Lower leg skin (tissue), 3 donors: ENCODE results near the gene HEATR3.

Experiments used
- POLR2A ChIP-seq, 2 donors: fragments of 450-650 bp; IDR thresholded peaks; one replicate each; pipeline ENCODE4 v1.6.1; 2016 to 2017; ENCODE audit warnings: antibody characterized with exemption in 2 of 2, mild to moderate bottlenecking in 1 of 2, moderate library complexity in 1 of 2
- TF ChIP-seq, protein P1 (sequence below), 3 donors: fragments of 450-650 bp; IDR thresholded peaks; one replicate each; pipeline ENCODE4 v1.5.1; 2016; ENCODE audit warnings: antibody characterized with exemption in 3 of 3, mild to moderate bottlenecking in 3 of 3, moderate library complexity in 2 of 3

DNA sequence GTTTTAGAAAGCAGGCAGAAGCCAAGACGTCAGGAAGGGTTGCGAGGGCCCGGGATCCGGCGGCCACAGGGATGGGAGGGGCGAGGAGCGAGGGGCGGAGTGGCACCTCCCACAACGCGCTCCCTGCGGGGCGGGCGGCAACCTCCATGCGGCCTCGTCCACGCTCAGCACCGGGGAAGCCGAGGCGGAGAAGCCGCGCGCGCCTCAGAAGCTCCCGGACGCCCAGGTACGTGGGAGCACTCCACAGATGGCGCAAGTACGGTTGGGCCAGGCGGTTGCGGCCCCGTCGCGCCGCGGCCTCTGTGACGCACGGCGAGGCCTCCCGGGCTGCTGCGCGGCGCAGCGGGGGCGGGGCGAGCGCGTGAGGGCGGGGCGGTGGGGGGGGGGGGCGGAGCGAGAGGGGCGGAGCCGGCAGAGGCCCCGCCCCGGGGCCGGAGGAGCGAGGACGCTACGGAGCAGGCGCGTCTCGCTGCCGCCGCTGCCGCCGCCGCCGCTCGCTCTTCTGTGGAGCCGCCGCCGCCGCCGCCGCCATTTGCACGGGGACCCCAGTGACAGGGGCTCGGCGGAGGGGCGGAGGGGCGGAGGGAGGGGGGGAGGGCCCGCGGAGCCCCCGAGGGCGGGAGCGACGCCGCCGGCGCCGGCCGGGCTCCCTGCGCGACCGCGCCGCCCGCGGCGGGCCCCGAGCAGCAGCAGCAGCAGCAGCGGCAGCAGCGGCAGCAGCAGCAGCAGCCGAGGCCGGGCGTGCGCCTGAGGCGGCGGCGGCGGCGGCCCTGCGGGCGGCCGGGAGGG lies 87.2 kb downstream of the HEATR3 start, which contains the start of gene TENT4B:
- TF ChIP-seq, protein P1, sequence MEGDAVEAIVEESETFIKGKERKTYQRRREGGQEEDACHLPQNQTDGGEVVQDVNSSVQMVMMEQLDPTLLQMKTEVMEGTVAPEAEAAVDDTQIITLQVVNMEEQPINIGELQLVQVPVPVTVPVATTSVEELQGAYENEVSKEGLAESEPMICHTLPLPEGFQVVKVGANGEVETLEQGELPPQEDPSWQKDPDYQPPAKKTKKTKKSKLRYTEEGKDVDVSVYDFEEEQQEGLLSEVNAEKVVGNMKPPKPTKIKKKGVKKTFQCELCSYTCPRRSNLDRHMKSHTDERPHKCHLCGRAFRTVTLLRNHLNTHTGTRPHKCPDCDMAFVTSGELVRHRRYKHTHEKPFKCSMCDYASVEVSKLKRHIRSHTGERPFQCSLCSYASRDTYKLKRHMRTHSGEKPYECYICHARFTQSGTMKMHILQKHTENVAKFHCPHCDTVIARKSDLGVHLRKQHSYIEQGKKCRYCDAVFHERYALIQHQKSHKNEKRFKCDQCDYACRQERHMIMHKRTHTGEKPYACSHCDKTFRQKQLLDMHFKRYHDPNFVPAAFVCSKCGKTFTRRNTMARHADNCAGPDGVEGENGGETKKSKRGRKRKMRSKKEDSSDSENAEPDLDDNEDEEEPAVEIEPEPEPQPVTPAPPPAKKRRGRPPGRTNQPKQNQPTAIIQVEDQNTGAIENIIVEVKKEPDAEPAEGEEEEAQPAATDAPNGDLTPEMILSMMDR (IDR thresholded peaks at IDR 0.05): no peak
- peak in 1 of 2 donors; percentile 44 for TF ChIP-seq POLR2A (IDR thresholded peaks at IDR 0.05)
